A673 (cell line): ENCODE measurements around the gene CFAP100.

Source experiments
- CTCF ChIP-seq: fragments of 300-800, 200-600 bp; sonication (generic); conservative IDR thresholded peaks from 2 replicates; pipeline ENCODE4 v1.5.1; 2017; ENCODE audit warnings: low read depth, mild to moderate bottlenecking, antibody characterized with exemption, low read length, moderate library complexity, mixed read lengths
- EZH2 ChIP-seq: fragments of 200-600 bp; sonication (generic); IDR thresholded peaks from 2 replicates; pipeline ENCODE4 v1.6.1; 2017; ENCODE audit warnings: borderline replicate concordance, low read depth, mild to moderate bottlenecking, mixed read lengths, antibody characterized with exemption, low read length; ENCODE audit not compliant: poor library complexity, severe bottlenecking

- TF ChIP-seq EZH2 (no peak), CTCF (no peak)
Measured at GRCh38 chr3:126413693-126414080, 19.0 kb downstream of the CFAP100 start.
